Skeletal muscle tissue (tissue), 4 donors: ENCODE measurements around the gene IFI44. TPM values are rescaled to one million over a fixed set of nuclear protein-coding genes. Genes with fewer than 3 reads are reported as not detected.

Experiments used
- H3K27ac ChIP-seq: one replicate; pipeline ENCODE4 v1.7.0; 2013; ENCODE audit warnings: mild to moderate bottlenecking, low read depth, low read length, inconsistent platforms
- H3K27me3 ChIP-seq, 3 donors: one replicate each; pipeline ENCODE4 v1.7.0; 2013; ENCODE audit warnings: low read length in 3 of 3; ENCODE audit not compliant: control insufficient read depth in 3 of 3, insufficient read depth in 3 of 3
- H3K36me3 ChIP-seq, 3 donors: one replicate each; pipeline ENCODE4 v1.7.0; 2013; ENCODE audit warnings: low read length in 3 of 3; ENCODE audit not compliant: control insufficient read depth in 3 of 3, insufficient read depth in 3 of 3
- H3K4me1 ChIP-seq, 3 donors: one replicate each; pipeline ENCODE4 v1.7.0; 2013; ENCODE audit warnings: low read length in 3 of 3, mild to moderate bottlenecking in 3 of 3; ENCODE audit not compliant: control insufficient read depth in 3 of 3, insufficient read depth in 3 of 3
- H3K4me3 ChIP-seq, 3 donors: one replicate each; pipeline ENCODE4 v1.7.0; 2013; ENCODE audit warnings: low read length in 3 of 3
- H3K9ac ChIP-seq, 3 donors: one replicate each; pipeline ENCODE4 v1.7.0; 2013; ENCODE audit warnings: low read length in 3 of 3, mild to moderate bottlenecking in 3 of 3, moderate library complexity in 2 of 3, low read depth in 1 of 3
- H3K9me3 ChIP-seq, 3 donors: one replicate each; pipeline ENCODE4 v1.7.0; 2013; ENCODE audit warnings: low read length in 3 of 3; ENCODE audit not compliant: control insufficient read depth in 3 of 3
- total RNA-seq: library from RNA; depleted of rRNA; stranded (reverse); fragments of >200 nt; gene quantifications from one replicate; pipeline ENCODE4 v1.2.3, GENCODE V29; 2014
- donor health status: Osteomylitis.

The IFI44 gene
- total RNA-seq, 1 donor from 2014 or later, result 11.5 TPM

DNA sequence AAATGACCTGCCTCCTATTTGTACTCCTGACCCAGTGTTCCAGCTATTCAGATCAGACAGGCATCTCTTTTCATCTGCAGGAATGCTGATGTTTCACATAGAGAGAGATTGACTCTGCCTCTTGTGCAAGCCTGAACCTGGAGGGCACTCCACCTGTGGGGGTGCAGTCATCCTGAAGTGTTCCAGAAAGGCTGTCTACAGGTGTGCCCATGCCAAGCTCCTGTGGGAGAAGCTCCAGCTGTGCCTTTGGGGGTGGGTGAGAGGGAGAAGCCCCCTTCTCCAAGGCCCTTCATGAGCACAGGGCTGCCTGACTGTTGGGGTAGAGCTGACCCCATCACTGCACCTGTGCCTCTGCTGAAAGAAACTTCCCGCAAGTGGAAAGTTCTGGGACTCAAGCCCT is 22.8 kb downstream of the IFI44 start:
- Histone ChIP-seq H3K9me3 (no peaks in the 10 kb centered on the region), H3K27ac (no peak overlapping the region), H3K36me3 (no peaks in the 10 kb centered on the region), H3K27me3 (no peaks in the 10 kb centered on the region), H3K4me3 (no peak overlapping the region), H3K4me1 (no peaks in the 10 kb centered on the region), H3K9ac (no peak overlapping the region)

DNA sequence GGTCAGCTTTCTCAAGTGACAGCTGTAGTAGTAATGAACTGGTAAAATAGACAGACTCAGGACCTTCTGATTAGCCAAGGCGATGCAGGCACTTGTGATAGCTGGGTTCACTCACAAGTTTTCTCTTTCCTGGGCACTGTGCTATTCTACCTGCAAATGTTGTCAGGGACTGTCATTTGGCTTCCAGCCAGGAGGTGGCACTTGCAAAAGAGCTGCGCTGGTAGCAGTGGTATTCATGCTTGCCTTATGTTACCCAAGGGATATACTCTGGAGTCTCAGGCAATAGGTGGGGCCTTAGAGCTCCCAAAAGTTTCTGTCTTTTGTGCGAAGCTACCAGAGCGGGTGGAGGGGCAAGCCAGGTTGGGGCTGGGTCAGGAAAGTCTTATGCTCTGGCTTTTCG is 23.5 kb downstream of the IFI44 start:
- Histone ChIP-seq H3K9ac (no peak overlapping the region), H3K27ac (no peak overlapping the region), H3K4me3 (no peak overlapping the region), H3K27me3 (no peaks in the 10 kb centered on the region), H3K36me3 (no peaks in the 10 kb centered on the region), H3K9me3 (no peaks in the 10 kb centered on the region), H3K4me1 (no peaks in the 10 kb centered on the region)

DNA sequence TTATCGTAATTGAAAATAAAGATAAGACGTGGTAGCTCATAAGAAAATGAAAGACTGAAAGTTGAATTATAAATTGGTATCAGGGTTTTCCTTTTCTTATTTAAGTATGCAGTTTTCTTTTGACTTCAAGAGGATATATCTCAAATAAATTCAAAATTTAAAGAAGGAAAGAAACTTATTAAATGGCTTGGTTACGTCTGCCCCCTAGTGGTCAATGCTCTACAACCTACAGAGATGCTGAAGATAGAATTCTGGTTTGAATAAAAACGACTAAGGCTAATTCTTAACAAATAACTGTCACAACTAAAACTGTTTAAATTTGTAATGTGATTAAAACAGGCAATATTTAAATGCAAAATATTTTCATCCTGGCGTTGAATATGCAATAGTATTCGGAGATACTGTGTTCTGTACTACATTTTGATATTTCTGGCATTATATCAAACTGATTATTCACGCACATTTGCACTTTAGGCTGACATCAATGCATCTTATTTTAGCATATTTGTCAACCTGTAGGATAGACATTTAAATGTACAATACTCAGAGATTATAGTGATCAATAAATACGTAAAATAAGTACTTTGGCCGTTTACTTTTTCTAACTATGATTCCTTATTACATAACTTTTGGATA is 26.8 kb downstream of the IFI44 start:
- Histone ChIP-seq H3K9me3 (no peaks in the 10 kb centered on the region), H3K4me1 (no peaks in the 10 kb centered on the region), H3K4me3 (no peak overlapping the region), H3K27me3 (peaks cover 0 to 3% (median 0%) of the 10 kb centered on the region in 3 donors), H3K27ac (no peak overlapping the region), H3K36me3 (no peaks in the 10 kb centered on the region), H3K9ac (no peak overlapping the region)

DNA sequence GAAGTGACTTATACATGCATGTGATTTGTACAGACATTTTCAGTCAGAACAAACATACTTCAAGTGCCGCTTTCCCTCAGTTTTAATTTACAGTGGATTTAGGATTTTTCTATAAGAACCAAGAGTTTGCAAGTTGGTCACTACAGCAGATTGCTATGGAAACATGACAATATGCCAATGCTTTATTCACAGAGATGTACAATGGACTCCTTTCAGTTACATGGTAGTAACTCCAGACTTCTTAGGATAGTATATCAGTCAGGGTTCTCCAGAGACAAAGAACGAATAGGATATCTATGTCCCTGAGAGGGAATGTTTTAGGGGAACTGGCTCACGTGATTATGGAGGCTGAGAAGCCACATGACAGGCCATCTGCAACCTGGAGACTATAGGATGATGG is 27.4 kb downstream of the IFI44 start:
- Histone ChIP-seq H3K36me3 (no peaks in the 10 kb centered on the region), H3K27ac (no peak overlapping the region), H3K9me3 (no peaks in the 10 kb centered on the region), H3K4me3 (no peak overlapping the region), H3K9ac (no peak overlapping the region), H3K4me1 (no peaks in the 10 kb centered on the region), H3K27me3 (peaks cover 0 to 3% (median 0%) of the 10 kb centered on the region in 3 donors)

DNA sequence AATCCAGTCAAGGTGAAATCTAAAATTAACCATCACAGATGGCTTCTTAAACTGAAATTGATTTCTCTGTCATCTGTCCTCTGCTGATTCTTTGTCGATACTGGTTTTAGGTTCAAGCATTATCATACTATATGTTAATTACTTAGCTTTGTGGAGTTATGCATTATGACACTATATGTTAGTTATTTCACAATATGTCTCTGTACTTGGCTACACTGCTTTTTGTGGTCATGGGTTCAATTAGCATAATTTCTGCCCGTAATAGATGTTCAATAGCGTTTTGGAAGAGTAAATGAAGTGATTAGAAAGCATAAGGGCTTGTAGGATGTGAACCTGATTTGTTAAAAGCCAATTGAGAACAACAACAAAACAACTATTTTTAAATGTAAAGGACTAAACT is 28.2 kb downstream of the IFI44 start:
- H3K27me3 ChIP-seq, result peaks cover 0 to 3% (median 0%) of the 10 kb centered on the region in 3 donors
- no peaks in the 10 kb centered on the region for H3K9me3 ChIP-seq
- H3K4me3 ChIP-seq, result no peak overlapping the region
- no peaks in the 10 kb centered on the region for H3K36me3 ChIP-seq
- H3K27ac ChIP-seq, result no peak overlapping the region
- H3K9ac ChIP-seq, result no peak overlapping the region
- H3K4me1 ChIP-seq, result no peaks in the 10 kb centered on the region

DNA sequence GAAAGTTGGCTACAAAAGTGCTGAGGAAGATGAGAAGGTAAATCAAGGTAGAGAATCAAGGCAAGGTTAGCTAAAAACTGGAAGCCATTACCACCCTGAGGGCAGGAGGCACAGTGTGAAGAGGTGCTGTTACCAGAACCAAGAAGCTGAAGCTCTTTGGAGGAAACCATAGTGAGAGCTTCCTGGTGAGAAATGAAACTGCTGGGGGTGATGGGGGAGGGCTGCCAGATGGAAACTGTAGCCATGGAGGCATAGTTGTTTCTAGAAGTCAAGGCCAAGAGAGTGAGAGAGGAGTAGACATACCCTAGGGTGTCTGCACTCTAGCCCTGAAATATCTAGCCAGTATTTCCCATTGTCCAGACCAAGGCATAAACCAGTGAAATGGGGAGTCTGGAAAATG is 28.7 kb downstream of the IFI44 start:
- Histone ChIP-seq H3K9me3 (no peaks in the 10 kb centered on the region), H3K36me3 (no peaks in the 10 kb centered on the region), H3K4me3 (no peak overlapping the region), H3K9ac (no peak overlapping the region), H3K4me1 (no peaks in the 10 kb centered on the region), H3K27ac (no peak overlapping the region), H3K27me3 (peaks cover 0 to 3% (median 0%) of the 10 kb centered on the region in 3 donors)

DNA sequence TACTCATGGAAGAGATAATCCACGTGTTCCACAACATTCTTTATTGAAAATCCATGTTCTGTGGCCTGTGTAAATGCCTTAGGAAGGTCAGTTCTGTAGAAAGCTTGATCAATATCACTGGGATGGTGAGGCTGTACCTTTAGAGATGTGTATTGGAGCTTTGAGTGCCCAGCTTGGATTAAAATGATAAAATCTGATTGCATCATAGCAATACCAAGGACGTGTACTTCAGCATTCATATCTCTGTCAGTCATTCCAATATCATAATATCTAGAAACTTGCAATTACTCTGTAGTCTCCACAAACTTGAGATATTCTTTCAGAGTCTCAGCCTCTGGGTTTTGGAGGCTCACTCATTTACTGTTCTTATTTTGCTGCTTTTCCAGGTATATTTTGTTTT is 31.6 kb downstream of the IFI44 start:
- H3K4me3 ChIP-seq, result no peak overlapping the region
- no peak overlapping the region for H3K27ac ChIP-seq

DNA sequence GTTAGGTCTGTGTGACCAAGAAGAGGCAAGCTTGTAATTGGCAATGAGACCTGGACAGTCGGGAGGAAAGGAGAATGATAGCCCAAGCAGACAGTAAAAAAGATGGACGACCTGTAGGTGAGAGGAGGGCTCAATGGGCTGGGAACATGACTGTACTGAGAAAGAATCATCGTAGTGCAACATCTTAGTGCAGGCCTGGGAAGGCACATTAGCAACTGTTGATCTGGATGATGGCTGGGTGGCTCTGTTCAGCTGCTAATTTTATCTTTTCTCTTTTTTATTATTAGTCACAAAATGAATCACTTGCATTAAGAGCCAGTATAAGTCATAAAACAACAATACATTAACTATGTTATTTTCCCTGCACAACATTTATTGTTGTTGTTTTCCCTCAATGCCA is 32.9 kb downstream of the IFI44 start:
- no peak overlapping the region for H3K4me3 ChIP-seq
- H3K9ac ChIP-seq, result no peak overlapping the region
- H3K27me3 ChIP-seq, result peaks cover 0 to 3% (median 0%) of the 10 kb centered on the region in 3 donors
- no peak overlapping the region for H3K27ac ChIP-seq
- H3K9me3 ChIP-seq, result no peaks in the 10 kb centered on the region
- no peaks in the 10 kb centered on the region for H3K36me3 ChIP-seq
- H3K4me1 ChIP-seq, result no peaks in the 10 kb centered on the region

More for the DNA sequence above, 31.6 kb downstream of the IFI44 start:
- Histone ChIP-seq H3K9ac (no peak overlapping the region), H3K9me3 (no peaks in the 10 kb centered on the region), H3K36me3 (no peaks in the 10 kb centered on the region), H3K4me1 (no peaks in the 10 kb centered on the region), H3K27me3 (peaks cover 0 to 3% (median 0%) of the 10 kb centered on the region in 3 donors)

DNA sequence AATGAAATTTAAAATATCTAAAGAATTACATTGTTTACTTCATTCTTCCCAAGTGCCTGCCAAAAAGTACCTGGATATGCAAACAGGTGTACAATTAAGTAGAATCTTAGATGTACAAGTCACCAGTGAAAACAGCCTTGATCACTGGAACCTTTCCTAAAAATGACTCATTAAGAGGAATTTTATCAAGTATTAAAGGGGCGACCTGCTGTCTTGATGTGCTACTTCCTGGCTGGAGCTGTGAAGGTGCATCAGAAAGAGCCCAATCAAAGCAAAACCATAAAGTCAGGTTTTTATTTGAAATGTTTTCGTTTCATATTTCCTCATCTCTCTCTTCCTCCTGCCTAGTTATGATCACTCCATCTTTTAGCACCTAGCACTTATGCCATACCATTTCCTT is 33.4 kb downstream of the IFI44 start:
- Histone ChIP-seq H3K27ac (no peak overlapping the region), H3K27me3 (peaks cover 0 to 3% (median 0%) of the 10 kb centered on the region in 3 donors), H3K4me3 (no peak overlapping the region), H3K9ac (no peak overlapping the region), H3K9me3 (no peaks in the 10 kb centered on the region), H3K36me3 (no peaks in the 10 kb centered on the region), H3K4me1 (no peaks in the 10 kb centered on the region)

DNA sequence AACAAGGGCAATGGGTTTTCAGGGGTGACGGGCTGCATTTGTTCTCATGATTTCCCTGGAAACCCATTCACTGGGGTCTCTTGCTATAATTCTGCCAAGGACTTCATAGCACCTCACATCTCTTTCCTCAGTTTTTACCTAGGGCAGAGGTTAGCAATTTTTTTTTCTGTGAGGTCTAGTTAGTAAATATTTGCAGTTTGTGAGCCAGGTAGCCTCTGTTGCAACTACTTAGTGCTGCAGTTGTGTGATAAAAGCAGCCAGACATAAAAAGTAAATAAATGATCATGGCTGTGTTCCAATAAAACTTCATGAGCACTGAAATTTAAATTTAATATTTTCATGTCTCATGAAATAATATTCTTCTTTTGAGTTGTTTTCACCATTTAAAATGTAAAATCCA is 37.7 kb downstream of the IFI44 start:
- H3K27ac ChIP-seq, result no peak overlapping the region
- no peaks in the 10 kb centered on the region for H3K9me3 ChIP-seq
- no peaks in the 10 kb centered on the region for H3K27me3 ChIP-seq
- H3K4me3 ChIP-seq, result no peak overlapping the region
- H3K36me3 ChIP-seq, result no peaks in the 10 kb centered on the region
- no peak overlapping the region for H3K9ac ChIP-seq
- H3K4me1 ChIP-seq, result no peaks in the 10 kb centered on the region
